GM20431 (cell line): ENCODE data around the gene PDZD7.
"Not testable (repeated sequence)": the region's sequence is repeated elsewhere in the genome, so short reads cannot be mapped to it uniquely, and the experiment has no call there.

Experiments
- in situ Hi-C: fragments of 300-500 bp; cut with MseI, MboI; formaldehyde crosslinking; loops from one replicate; pipeline ENCODE4 v1.15.0; 2020; ENCODE audit warnings: low sequenced_read_pairs; ENCODE audit not compliant: unreplicated experiment

Gene PDZD7

DNA sequence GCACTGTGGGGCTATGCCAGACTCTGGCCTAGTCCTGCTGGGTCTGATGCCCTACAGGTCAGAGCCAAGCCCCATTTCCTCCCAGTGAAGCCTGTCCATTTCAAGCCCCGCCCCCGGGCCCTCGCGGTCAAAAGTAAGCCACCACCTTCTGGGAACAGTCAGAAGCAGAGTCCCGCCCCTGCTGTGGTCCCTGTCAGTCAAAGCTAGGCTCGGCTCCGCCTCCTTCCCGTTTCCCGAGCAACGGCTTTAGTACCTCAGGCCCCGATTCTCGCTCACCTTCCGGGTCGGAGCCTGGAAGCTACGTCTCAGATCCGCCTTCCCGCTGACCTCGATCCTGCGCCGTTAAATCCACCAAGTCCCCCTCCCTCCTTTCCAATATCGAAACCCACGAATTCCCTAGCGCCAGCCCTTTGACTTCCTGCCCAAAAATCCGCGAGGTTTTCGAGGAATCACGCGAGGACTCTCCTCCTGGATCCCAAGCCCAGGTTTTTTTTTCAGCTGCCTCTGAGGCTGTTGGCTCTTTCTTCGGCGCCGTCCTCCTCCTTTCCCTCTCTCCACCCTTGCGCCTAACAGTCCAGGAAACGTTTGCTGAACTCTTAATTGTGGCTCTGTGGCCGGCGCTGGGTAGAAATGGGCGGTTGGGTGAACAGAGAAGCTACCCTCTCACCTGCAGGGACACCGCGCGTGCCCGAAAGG lies 11.9 kb upstream of the PDZD7 start:
- in situ Hi-C loops = no loop called here

DNA sequence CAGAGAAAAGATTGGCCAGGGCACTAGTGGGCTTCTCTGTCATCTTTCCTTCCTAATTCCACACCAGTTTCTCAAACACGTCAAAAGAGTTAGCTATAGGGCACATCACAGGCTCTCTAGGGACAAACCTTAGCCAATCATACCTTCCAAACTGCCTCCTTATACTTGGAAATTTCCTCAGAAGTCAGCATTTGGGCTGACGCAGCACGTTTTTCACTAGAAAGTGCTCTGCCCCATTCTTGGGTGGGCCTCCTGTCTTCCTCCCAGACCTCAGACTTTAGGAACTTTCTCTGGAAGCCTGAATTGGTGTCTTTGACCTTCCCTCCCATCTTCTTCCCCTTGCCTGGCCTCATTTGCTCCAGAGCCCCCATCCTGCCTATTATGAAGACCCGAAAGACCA lies 11.2 kb upstream of the PDZD7 start:
- in situ Hi-C loops = no loop called here

GRCh38 chr10:101041252-101041761 lies 10.4 kb upstream of the PDZD7 start:
- in situ Hi-C loops = no loop called here

GRCh38 chr10:101040851-101041250 lies 9.9 kb upstream of the PDZD7 start:
- in situ Hi-C loops = no loop called here

DNA sequence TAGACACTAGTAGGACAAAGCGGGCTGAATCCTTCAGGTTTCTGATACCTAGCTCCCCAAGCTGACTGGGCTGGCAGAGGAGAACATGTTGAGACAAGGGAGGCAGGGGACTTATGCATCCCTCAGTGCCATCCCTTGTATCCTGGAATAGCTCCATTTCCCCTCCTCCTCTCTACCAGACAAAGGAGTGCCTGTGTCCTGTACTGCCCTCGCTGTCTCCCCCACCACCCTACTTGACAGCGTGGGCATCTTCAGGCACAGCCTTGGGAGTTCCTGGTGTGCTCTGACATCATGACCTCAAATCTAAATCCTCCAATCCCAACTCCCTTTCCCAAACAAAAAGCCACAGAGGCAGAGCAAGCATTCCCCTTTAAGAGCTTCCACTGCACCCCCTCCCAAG lies 9.1 kb upstream of the PDZD7 start:
- in situ Hi-C loops = no loop called here

DNA sequence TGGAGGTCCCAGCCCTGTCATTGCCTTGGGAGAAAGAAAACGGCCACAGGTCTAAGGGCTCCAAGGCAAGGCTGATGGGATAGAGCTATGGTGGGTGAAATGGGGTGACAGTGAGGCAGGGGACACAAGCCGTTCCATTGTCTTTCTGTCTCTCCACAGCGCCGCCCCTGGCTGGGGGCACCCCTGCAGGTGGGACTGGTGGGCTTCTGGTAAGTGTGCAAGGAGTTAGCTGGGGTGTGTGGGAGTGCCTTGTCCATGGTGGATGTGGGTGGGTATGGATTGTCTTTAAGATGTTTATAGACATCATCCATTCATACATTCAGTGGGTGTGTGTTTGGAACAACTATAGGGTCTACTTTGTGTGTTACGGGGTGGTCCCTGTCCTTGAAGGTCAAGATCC lies 7.6 kb upstream of the PDZD7 start:
- in situ Hi-C loops = no loop called here

GRCh38 chr10:101036726-101037125 lies 5.8 kb upstream of the PDZD7 start:
- in situ Hi-C loops = no loop called here

- in situ Hi-C loops = no loop called here
These were observed 5.2 kb upstream of the PDZD7 start for GRCh38 chr10:101035916-101036702.

DNA sequence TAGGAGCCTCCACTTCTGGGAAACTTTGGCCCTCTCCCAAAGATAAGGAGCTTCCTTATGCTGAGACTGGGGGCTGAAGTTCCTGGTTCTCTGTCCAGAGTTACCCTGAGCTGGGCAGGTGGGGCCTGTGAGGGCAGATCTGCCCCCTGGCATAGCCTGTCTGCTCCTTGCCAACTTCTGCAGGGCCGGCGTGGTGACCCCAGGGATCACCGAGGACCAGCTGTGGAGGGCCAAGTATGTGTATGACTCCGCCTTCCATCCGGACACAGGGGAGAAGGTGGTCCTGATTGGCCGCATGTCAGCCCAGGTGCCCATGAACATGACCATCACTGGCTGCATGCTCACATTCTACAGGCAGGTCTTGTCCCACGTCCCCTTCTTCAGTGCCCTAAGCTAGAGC lies 4.4 kb upstream of the PDZD7 start:
- in situ Hi-C loops = no loop called here

DNA sequence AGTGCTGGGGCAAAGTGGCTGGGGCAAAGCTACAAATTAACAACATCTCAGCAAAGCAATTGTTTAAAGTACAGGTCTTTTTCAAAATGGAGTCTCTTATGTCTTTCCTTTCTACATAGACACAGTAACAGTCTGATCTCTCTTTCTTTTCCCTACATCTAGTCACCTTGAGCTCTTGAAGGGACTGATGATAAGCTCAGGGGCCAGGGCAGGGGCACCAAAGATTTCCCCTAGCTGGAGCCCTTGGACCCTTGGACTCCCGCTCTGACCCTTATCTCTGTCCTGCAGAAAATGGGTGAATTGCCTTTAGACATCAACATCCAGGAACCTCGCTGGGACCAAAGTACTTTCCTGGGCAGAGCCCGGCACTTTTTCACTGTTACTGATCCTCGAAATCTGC lies 3.5 kb upstream of the PDZD7 start:
- in situ Hi-C loops = not testable (repeated sequence)

GRCh38 chr10:101033276-101033675 lies 2.3 kb upstream of the PDZD7 start:
- in situ Hi-C loops = no loop called here

DNA sequence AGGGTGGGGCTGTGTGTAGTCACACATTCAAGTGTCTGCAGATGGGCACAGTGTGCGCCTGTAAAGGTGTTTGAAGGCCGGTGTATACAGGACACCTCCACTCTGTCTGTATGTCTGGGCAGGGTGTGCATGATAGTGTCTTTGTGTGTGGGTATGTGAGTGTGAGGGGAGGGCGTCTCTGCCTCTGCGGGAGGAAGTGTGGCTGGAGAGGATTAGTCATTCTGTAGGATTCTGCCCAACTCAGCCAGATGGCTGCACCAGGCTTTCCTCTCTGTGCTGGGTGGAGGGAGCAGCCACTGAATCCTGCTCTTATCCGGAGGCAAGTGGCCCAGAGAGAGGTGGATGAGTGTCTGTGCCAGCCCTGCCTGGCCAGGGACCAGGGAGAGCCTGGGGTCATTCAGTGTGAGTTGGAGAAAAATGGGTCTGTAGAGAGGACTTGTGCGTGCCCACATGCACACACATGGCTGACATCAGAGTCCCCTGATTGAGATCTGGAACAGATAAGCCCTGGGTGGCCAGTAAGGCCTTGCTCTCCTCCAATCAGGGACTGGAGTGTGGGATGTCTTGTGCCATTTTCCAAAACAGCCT lies 1.8 kb upstream of the PDZD7 start:
- in situ Hi-C loops = no loop called here

DNA sequence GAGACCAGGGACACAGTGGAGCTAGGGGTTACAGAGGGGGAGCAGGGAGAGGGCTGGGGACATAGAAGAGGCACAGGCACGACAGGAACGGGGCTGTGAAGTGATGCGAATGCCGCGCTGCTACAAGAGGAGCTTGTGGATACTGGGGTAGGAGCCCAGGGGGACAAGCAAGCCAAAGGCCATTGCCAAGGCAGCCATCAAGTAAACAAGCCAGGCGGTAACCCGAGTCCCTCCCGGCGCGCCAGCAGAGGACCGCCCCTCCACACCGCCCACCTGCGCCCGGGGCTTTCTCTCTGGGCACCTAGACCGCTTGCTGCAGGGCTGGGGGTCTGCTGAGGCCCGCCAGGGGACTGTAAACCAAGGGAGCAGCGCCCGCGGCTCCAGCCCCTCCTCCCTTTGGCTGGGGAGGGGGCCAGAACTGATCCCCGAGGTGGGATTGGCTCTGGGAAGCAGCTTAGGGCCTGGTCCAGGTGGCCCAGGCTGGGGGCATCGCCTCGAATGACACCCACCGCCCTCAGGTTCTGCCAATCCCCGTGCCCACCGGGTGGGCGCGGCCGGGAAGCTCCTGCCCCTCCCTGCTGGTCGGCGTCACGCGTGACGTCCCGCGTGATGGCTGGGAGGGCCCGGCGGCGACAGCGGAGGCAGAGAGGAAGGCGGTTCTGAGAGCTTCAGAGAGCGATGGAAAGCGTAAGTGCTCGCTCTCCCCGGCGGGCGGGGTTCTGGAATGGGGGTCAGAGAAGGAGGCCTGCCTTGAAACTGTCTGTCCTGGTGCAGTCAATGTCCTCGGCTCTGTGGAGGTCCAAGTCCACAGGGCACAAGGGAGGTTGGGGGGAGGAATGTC lies 1.1 kb upstream of the PDZD7 start:
- in situ Hi-C loops = no loop called here

GRCh38 chr10:101030496-101031127 lies 317 bp downstream of the PDZD7 start:
- in situ Hi-C loops = no loop called here

DNA sequence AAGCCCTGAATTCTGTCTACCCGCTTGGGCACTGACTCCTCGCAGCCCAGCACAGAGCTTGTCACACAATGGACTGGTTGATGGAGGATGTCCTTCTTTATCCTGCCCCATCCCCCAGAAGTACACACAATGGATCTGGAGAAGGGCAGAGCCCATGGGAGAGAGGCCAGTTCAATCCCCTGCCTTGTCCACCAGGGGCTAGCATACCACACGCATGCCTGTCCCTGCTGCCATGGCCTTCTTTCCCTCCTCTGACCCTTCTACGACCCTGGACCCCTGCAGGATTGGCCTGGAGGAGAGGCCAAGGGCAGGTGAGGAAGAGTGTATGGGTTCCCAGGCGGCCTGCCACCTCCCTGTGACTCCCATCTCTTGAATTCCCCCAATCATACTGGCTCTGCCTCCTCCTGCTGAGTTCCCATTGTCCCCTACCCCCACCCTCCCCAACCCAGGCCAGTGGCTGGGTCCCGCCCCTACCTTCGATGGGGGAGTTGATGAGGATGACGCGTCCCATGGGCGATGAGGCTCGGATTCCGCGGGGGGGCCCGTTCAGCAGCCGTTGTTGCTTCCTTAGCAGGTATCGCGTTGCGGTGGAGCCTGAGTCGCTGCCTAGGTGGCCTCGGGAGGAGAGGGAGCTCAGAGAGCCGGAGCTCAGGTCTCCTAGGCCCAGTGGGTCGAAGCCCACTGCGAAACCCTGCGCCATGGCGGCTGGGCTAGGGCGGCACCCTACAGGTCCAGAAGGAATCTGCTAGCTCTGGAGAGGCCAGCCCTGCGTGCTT lies 1.2 kb downstream of the PDZD7 start:
- in situ Hi-C loops = no loop called here

GRCh38 chr10:101028446-101029337 lies 2.2 kb downstream of the PDZD7 start:
- in situ Hi-C loops = no loop called here

DNA sequence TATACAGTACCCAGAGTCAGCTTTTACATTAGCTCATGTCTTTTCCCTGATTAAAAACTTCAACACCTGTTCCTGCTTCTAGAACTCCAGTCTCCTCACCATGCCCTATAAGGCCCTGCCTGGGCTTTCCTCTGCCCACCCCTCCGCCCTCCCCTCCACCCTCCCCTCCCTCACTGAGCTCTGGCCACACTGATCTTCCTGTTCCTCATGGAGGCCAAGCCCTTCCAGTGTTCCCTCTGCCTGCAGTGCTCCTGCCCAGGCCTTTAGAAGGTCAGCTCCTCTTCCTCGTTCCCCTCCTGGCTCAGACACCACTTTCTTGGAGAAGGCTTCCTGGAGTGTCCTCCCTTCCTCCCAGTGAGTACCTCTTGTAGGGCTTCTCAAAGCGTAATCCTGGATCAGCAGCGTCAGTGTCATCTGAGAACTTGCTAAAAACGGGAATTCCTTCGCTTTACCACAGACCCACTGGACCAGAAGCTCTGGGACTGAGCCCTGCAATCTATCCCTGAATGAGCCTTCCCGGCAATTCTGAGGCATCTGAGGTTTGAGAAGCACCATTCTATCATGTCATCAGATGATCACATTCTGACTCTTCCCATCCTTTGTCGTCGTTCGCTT lies 3.7 kb downstream of the PDZD7 start:
- in situ Hi-C loops = no loop called here
